K562 (cell line): ENCODE results near the gene TANGO6. TPM values are rescaled to one million over a fixed set of nuclear protein-coding genes. Genes with fewer than 3 reads are reported as not detected.

Experiments
- HOMEZ ChIP-seq: fragments of 250-450 bp; sonication (Bioruptor Pico); IDR thresholded peaks from 2 replicates; pipeline ENCODE4 v1.4.0; 2020; ENCODE audit warnings: mild to moderate bottlenecking, moderate library complexity
- KAT7 ChIP-seq: sonication (generic); formaldehyde crosslinking; IDR thresholded peaks from 2 replicates; pipeline ENCODE4 v1.8.0; 2022; ENCODE audit warnings: missing genetic modification reagents, mild to moderate bottlenecking, borderline replicate concordance
- THAP12 ChIP-seq: fragments of 250-450 bp; sonication (Bioruptor Pico); IDR thresholded peaks from 2 replicates; pipeline ENCODE4 v1.9.0; 2021; ENCODE audit warnings: mild to moderate bottlenecking, inconsistent platforms
- TSHZ1 ChIP-seq: fragments of 250-450 bp; sonication (Bioruptor Pico); IDR thresholded peaks from 2 replicates; pipeline ENCODE4 v1.4.0; 2020; ENCODE audit warnings: mild to moderate bottlenecking, moderate library complexity
- USF1 ChIP-seq: sonication (generic); formaldehyde crosslinking; IDR thresholded peaks from 2 replicates; pipeline ENCODE4 v1.9.0; 2022; ENCODE audit warnings: mild to moderate bottlenecking, missing genetic modification reagents
- ZNF121 ChIP-seq: sonication (generic); formaldehyde crosslinking; conservative IDR thresholded peaks from 2 replicates; pipeline ENCODE4 v1.8.0; 2022; ENCODE audit warnings: missing genetic modification reagents
- ZNF197 ChIP-seq: fragments of 200-800 bp; sonication (Bioruptor generic); IDR thresholded peaks from 2 replicates; pipeline ENCODE4 v1.6.1; 2016; ENCODE audit warnings: low read depth, missing genetic modification characterization, missing compliant biosample characterization
- polyA plus RNA-seq, 8 experiments: library from polyadenylated mRNA; depleted of rRNA in 4 of 8; stranded (reverse) in 5 of 8; unstranded in 3 of 8; fragments of >200 nt; fragmentation: Nextera tagmentation in 2 of 8; fragmentation: Illumina TruSeq in 1 of 8; extraction: Ambion mirVana in 2 of 8; extraction: Trizol in 1 of 8; gene quantifications; 2 replicates each; pipeline versions ENCODE4 v1.2.1 to v1.2.3, GENCODE V29; 2011 to 2014; ENCODE audit warnings: inconsistent platforms in 1 of 8, missing spikeins in 1 of 8
- total RNA-seq, 7 experiments: library from RNA; depleted of rRNA in 6 of 7; stranded (reverse); fragments of >200 nt in 6 of 7; fragmentation: Illumina TruSeq in 2 of 7; extraction: Trizol in 2 of 7; gene quantifications; 2 replicates each; pipeline versions ENCODE4 v1.2.1 to v1.2.3, GENCODE V29; 2011 to 2021; ENCODE audit warnings: low replicate concordance in 1 of 7
- TF ChIP-seq, protein P1 (sequence below), 2 experiments: fragments of 450-650 bp in 1 of 2; sonication (generic) in 1 of 2; formaldehyde crosslinking in 1 of 2; IDR thresholded peaks in 1 of 2; conservative IDR thresholded peaks in 1 of 2; 2 replicates each; pipeline versions ENCODE4 v1.6.1 to v1.8.1; 2016 to 2023; ENCODE audit warnings: mild to moderate bottlenecking in 2 of 2, moderate library complexity in 2 of 2, inconsistent platforms in 1 of 2, missing genetic modification reagents in 1 of 2
- TF ChIP-seq, protein P2 (sequence below): fragments of 250-450 bp; sonication (Bioruptor Pico); IDR thresholded peaks from 2 replicates; pipeline ENCODE4 v1.5.0; 2021; ENCODE audit warnings: mild to moderate bottlenecking, moderate library complexity
- TF ChIP-seq, protein P3 (sequence below), 3 experiments: fragments of 200-800 bp in 1 of 3; sonication (Bioruptor generic) in 1 of 3; sonication (generic) in 1 of 3; formaldehyde crosslinking in 1 of 3; IDR thresholded peaks; 2 replicates each; pipeline versions ENCODE4 v1.6.1 to v1.8.0; 2016 to 2022; ENCODE audit warnings: mild to moderate bottlenecking in 2 of 3, missing compliant biosample characterization in 2 of 3, missing genetic modification characterization in 2 of 3, missing genetic modification reagents in 1 of 3

Gene TANGO6
- total and polyA plus RNA-seq, 9 of the 15 experiments (the other 6 are each of a cell fraction or from before 2014, with no cell fraction given) = 1.6 to 15.2 (median 9.6) TPM

DNA sequence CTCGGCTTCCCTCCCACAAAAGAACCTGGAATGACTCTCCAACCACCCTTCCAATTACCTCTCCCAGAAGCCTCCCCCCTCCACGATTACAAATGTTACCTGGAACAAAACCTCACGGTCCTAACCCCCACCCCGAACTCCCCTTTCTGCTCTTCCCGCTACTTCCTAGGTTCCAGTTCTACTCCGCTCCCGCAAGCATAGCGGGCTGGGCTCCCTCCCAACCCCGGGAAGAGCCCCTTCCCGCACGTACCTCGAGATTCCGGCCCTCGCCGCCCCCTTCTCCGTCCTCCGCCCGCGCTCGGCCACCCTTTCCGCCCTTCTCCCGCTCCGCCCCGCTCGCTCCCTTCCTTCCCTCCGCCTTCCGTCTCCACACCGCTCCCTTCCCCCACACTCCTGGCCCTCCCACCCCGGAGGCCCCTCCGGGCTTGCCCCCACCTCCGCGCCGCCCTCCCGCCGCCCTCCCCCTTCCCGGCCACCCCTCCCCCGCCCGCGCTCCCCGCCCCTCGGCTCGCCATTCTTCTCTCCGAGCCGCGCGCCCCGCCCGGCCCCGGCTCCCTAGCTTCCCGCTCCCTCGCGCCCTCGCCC, 288.6 kb downstream of the TANGO6 start (continued):
- 0 out of 2 replicates have a peak, but pooled peaks have one; percentile 56 for TF ChIP-seq THAP12
- TF ChIP-seq, protein P1, sequence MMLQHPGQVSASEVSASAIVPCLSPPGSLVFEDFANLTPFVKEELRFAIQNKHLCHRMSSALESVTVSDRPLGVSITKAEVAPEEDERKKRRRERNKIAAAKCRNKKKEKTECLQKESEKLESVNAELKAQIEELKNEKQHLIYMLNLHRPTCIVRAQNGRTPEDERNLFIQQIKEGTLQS (IDR thresholded peaks at IDR 0.05) = no peak
- TF ChIP-seq, protein P1 (CRISPR knock-in tag; conservative IDR thresholded peaks at IDR 0.05) = no peak
- no peak for TF ChIP-seq USF1
- no peak for TF ChIP-seq TSHZ1 (CRISPR knock-in tag)
- TF ChIP-seq, protein P2, sequence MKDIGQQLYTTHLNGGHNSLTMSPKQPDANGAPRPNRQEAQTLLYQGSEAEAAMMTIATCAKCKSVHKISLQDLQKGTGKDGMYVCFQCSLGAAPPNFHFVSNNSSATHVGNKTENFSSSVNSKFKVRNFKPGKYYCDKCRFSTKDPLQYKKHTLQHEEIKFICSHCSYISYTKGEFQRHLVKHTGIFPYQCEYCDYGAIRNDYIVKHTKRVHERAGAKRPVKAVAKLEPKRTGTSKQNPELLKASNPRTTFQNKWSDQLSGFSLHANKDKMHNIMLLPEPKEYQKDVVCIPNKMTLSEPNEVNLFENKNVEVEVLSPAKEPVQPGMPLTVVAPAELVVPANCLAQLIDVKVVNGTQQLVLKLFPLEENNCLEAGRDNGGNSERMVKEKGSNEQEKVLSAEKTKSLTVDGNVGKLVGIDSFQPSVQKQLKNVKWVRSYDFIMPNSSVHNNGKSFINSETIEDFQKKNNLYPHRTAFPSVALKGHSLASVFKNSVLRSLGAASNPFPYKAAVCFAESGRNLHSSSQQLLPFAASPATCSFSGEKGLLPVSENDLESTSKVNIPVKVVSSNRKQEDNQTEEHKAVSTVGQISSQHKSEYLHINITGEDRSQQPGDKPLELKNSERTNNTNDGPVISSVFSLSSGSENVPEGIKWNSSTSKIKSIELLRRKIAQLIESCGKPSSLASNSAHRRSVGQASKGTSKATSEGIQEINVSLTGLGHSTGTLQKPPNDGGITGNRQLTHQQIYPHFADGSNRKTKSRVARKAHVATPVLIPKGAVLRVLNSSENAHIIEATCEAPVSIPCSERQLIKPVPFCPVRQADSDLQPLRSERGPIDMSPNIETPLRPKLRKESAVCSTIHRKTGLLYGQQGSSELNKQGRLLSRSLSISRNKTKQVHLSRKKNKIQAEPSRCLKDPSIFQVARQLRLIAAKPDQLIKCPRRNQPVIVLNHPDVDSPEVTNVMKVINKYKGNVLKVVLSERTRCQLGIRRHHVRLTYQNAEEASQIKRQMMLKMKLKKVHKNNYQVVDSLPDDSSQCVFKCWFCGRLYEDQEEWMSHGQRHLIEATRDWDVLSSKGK = no peak
- TF ChIP-seq, protein P3, sequence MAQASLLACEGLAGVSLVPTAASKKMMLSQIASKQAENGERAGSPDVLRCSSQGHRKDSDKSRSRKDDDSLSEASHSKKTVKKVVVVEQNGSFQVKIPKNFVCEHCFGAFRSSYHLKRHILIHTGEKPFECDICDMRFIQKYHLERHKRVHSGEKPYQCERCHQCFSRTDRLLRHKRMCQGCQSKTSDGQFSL (CRISPR knock-in tag; IDR thresholded peaks at IDR 0.05) = peak; percentile 61; the same call in 1 of the 2 replicates
- TF ChIP-seq, protein P3 (tag; IDR thresholded peaks at IDR 0.05) = peak in 1 of 2 experiments; percentile 70; a peak in 1 of 4 replicates
- no peak for TF ChIP-seq ZNF121 (CRISPR knock-in tag)
- TF ChIP-seq KAT7 (CRISPR knock-in tag) = no peak
- no peak for TF ChIP-seq HOMEZ (CRISPR knock-in tag)
- TF ChIP-seq ZNF197 = no peak
